ENCODE data around the gene SLC36A1. TPM values are rescaled to one million over a fixed set of nuclear protein-coding genes. Genes with fewer than 3 reads are reported as not detected.

Gene SLC36A1
- total RNA-seq, 1 experiment from 2014 or later, result 7.4 TPM

- Histone ChIP-seq H3K36me3 (ENCODE audit: control insufficient read depth in 1 of 2, insufficient read depth in 2 of 2, low read length in 2 of 2) (no peaks in the 10 kb centered on the region), H3K27me3 (ENCODE audit: insufficient read depth, low read length) (0 out of 2 replicates have a peak, but pooled peaks cover 3% of the 10 kb centered on the region), H4K20me1 (ENCODE audit: insufficient read depth) (no peaks in the 10 kb centered on the region), H3K9ac (ENCODE audit: low read length) (no peak overlapping the region), H3K4me1 (ENCODE audit: control insufficient read depth in 1 of 2, insufficient read depth in 2 of 2, low read length in 2 of 2) (no peaks in the 10 kb centered on the region), H3K9me3 (ENCODE audit: control insufficient read depth in 1 of 2, insufficient read depth in 1 of 2, low read depth in 1 of 2, low read length in 2 of 2) (no peaks in the 10 kb centered on the region), H3K79me2 (ENCODE audit: insufficient read depth, low read length) (no peaks in the 10 kb centered on the region), H3K4me2 (ENCODE audit: low read length) (no peak overlapping the region), H3K27ac (ENCODE audit: low read depth, low read length) (no peak overlapping the region), H3K4me3 (replicated peaks in 1 of 2; ENCODE audit: low read depth in 1 of 2, low read length in 2 of 2) (no peak overlapping the region), H3K9me2 (ENCODE audit: insufficient read depth) (no peaks in the 10 kb centered on the region), H2AFZ (ENCODE audit: low read depth, low read length, poor library complexity, severe bottlenecking) (no peak overlapping the region)
- intact Hi-C loops (cut with micrococcal nuclease), result no loop called here
- CTCF ChIA-PET, result no interaction called here
- ATAC-seq (no peak), DNase-seq (ENCODE audit: low read depth, low spot score) (no peak)
- BruUV-seq (replicated peaks), result no TSS peak
- no peak for TF ChIP-seq SRF (IDR thresholded peaks at IDR 0.05; ENCODE audit: low read depth)
- TF ChIP-seq JUND (IDR thresholded peaks at IDR 0.05), result no peak
- TF ChIP-seq ZNF274 (IDR thresholded peaks at IDR 0.05; ENCODE audit: low read depth, low read length), result no peak
- no peak for TF ChIP-seq CEBPB (IDR thresholded peaks at IDR 0.05; ENCODE audit: low read depth)
- TF ChIP-seq SP1 (IDR thresholded peaks at IDR 0.05; ENCODE audit: low read depth), result no peak
- no peak for TF ChIP-seq RAD21 (IDR thresholded peaks at IDR 0.05; ENCODE audit: low read depth)
- TF ChIP-seq ELF1 (IDR thresholded peaks at IDR 0.05; ENCODE audit: borderline replicate concordance, low read depth), result no peak
- POLR2A ChIA-PET, result no interaction called here
- RAD21 ChIA-PET (ENCODE audit: low non-redundant PET in 1 of 2, low total read pairs in 2 of 2, uncharacterized antibody in 2 of 2, unreplicated experiment in 2 of 2), result no interaction called here
These were observed 84.2 kb downstream of the SLC36A1 start for GRCh38 chr5:151531581-151531980.

- H3K36me3 ChIP-seq (ENCODE audit: control insufficient read depth in 1 of 2, insufficient read depth in 2 of 2, low read length in 2 of 2), result no peaks in the 10 kb centered on the region
- CTCF ChIA-PET, result no interaction called here
These were observed 85.0 kb downstream of the SLC36A1 start for GRCh38 chr5:151532416-151532815.

More at GRCh38 chr5:151532416-151532815, 85.0 kb downstream of the SLC36A1 start:
- BruUV-seq (replicated peaks), result no TSS peak
- no peaks in the 10 kb centered on the region for H4K20me1 ChIP-seq (ENCODE audit: insufficient read depth)
- TF ChIP-seq POLR2A (IDR thresholded peaks at IDR 0.05; ENCODE audit: borderline replicate concordance, extremely low read depth, insufficient read depth, insufficient read length), result no peak
- no peaks in the 10 kb centered on the region for H3K79me2 ChIP-seq (ENCODE audit: insufficient read depth, low read length)
- H3K4me1 ChIP-seq (ENCODE audit: control insufficient read depth in 1 of 2, insufficient read depth in 2 of 2, low read length in 2 of 2), result no peaks in the 10 kb centered on the region
- DNase-seq (ENCODE audit: low read depth, low spot score) (no peak), ATAC-seq (no peak)
- no peaks in the 10 kb centered on the region for H3K9me3 ChIP-seq (ENCODE audit: control insufficient read depth in 1 of 2, insufficient read depth in 1 of 2, low read depth in 1 of 2, low read length in 2 of 2)
- H3K9ac ChIP-seq (ENCODE audit: low read length), result no peak overlapping the region
- H3K27ac ChIP-seq (ENCODE audit: low read depth, low read length), result no peak overlapping the region
- RAD21 ChIA-PET (ENCODE audit: low non-redundant PET in 1 of 2, low total read pairs in 2 of 2, uncharacterized antibody in 2 of 2, unreplicated experiment in 2 of 2), result no interaction called here
- 0 out of 2 replicates have a peak, but pooled peaks cover 3% of the 10 kb centered on the region for H3K27me3 ChIP-seq (ENCODE audit: insufficient read depth, low read length)
- no peak overlapping the region for H3K4me2 ChIP-seq (ENCODE audit: low read length)
- intact Hi-C loops (cut with micrococcal nuclease), result no loop called here
- H3K9me2 ChIP-seq (ENCODE audit: insufficient read depth), result no peaks in the 10 kb centered on the region
- H3K4me3 ChIP-seq (replicated peaks in 1 of 2; ENCODE audit: low read depth in 1 of 2, low read length in 2 of 2), result no peak overlapping the region
- POLR2A ChIA-PET, result no interaction called here
- H2AFZ ChIP-seq (ENCODE audit: low read depth, low read length, poor library complexity, severe bottlenecking), result no peak overlapping the region

All from HCT116 (cell line).